Activated CD8-positive, alpha-beta T cell treated with anti-CD3 and anti-CD28 coated beads for 36 hours (primary cell): ENCODE data around the gene OR10X1. TPM values are rescaled to one million over a fixed set of nuclear protein-coding genes. Genes with fewer than 3 reads are reported as not detected.

Experiments
- ATAC-seq: fragments of 200-7000 bp; cut with Tn5 transposase; one replicate; pipeline ENCODE4 v1.10.0; 2021; ENCODE audit warnings: mild to moderate bottlenecking, moderate library complexity
- CTCF ChIA-PET: fragments of 350-600 bp; sonication (Branson Sonifier 250); formaldehyde crosslinking; loops from one replicate; lab custom pipeline; 2021; ENCODE audit warnings: antibody characterized with exemption; lab: Charles Lee
- POLR2A ChIA-PET: fragments of 350-600 bp; sonication (Branson Sonifier 250); formaldehyde crosslinking; loops from one replicate; lab custom pipeline; 2021; ENCODE audit warnings: antibody characterized with exemption; lab: Charles Lee
- DNase-seq: peaks from one replicate; pipeline ENCODE4 v3.0.0-alpha.2; 2020
- H3K27ac Mint-ChIP-seq: one replicate; pipeline ENCODE4 v1.8.0; 2021; ENCODE audit warnings: mild to moderate bottlenecking, mixed read lengths
- H3K27me3 Mint-ChIP-seq: one replicate; pipeline ENCODE4 v1.8.0; 2021; ENCODE audit warnings: mixed read lengths
- H3K36me3 Mint-ChIP-seq: one replicate; pipeline ENCODE4 v1.8.0; 2021; ENCODE audit warnings: low read depth, mixed read lengths
- H3K4me1 Mint-ChIP-seq: one replicate; pipeline ENCODE4 v1.8.0; 2021; ENCODE audit warnings: low read depth, mixed read lengths
- H3K4me3 Mint-ChIP-seq: one replicate; pipeline ENCODE4 v1.8.0; 2021; ENCODE audit warnings: mild to moderate bottlenecking, moderate library complexity, mixed read lengths
- H3K9me3 Mint-ChIP-seq: one replicate; pipeline ENCODE4 v1.8.0; 2021; ENCODE audit warnings: mixed read lengths
- CTCF ChIP-seq: fragments of 200-600 bp; IDR thresholded peaks from one replicate; pipeline ENCODE4 v1.8.0; 2022; ENCODE audit warnings: antibody characterized with exemption, mild to moderate bottlenecking
- intact Hi-C: fragments of 100-400 bp; cut with micrococcal nuclease; formaldehyde crosslinking; loops from one replicate; pipeline ENCODE4 v1.10.0; 2022
- total RNA-seq, 2 experiments: library from RNA; stranded (reverse); gene quantifications; one replicate each; pipeline ENCODE4 v1.2.3, GENCODE V29; 2021

The OR10X1 gene
- total RNA-seq, 2 experiments from 2014 or later = not detected

GRCh38 chr1:158552296-158552695, 27.4 kb downstream of the OR10X1 start:
- ChIA-PET CTCF (interaction anchor here (0.9 kb wide), 1 partner anchor 8 kb away, joined by 4 read pairs; no protein-coding TSS in a partner anchor), POLR2A (no interaction called here)
- no peaks in the 10 kb centered on the region for H3K4me1 Mint-ChIP-seq
- intact Hi-C loops = no loop called here
- TF ChIP-seq CTCF = no peak
- H3K27ac Mint-ChIP-seq = no peak overlapping the region
- H3K9me3 Mint-ChIP-seq = no peaks in the 10 kb centered on the region
- peaks cover 17% of the 10 kb centered on the region for H3K27me3 Mint-ChIP-seq
- DNase-seq = no peak
- no peaks in the 10 kb centered on the region for H3K36me3 Mint-ChIP-seq
- no peak overlapping the region for H3K4me3 Mint-ChIP-seq
- ATAC-seq = no peak

GRCh38 chr1:158547533-158547932, 32.2 kb downstream of the OR10X1 start:
- H3K27ac Mint-ChIP-seq = no peak overlapping the region
- intact Hi-C loops = no loop called here
- CTCF ChIA-PET = no interaction called here

GRCh38 chr1:158537609-158538008, 42.1 kb downstream of the OR10X1 start:
- intact Hi-C loops = no loop called here
- Mint-ChIP-seq H3K36me3 (no peaks in the 10 kb centered on the region), H3K4me1 (no peaks in the 10 kb centered on the region), H3K27ac (no peak overlapping the region), H3K4me3 (no peak overlapping the region), H3K27me3 (peaks cover under 1% of the 10 kb centered on the region), H3K9me3 (no peaks in the 10 kb centered on the region)
- TF ChIP-seq CTCF = no peak
- CTCF ChIA-PET = interaction anchor here (1.1 kb wide), 1 partner anchor 10 kb away, joined by 3 read pairs; no protein-coding TSS in a partner anchor
- ATAC-seq (no peak), DNase-seq (no peak)
- POLR2A ChIA-PET = no interaction called here

More at GRCh38 chr1:158547533-158547932, 32.2 kb downstream of the OR10X1 start:
- peak; percentile 24 for ATAC-seq
- Mint-ChIP-seq H3K36me3 (no peaks in the 10 kb centered on the region), H3K27me3 (peaks cover 26% of the 10 kb centered on the region), H3K4me3 (no peak overlapping the region), H3K4me1 (no peaks in the 10 kb centered on the region), H3K9me3 (no peaks in the 10 kb centered on the region)
- TF ChIP-seq CTCF = no peak
- POLR2A ChIA-PET = no interaction called here
- peak; percentile 1 for DNase-seq

- CTCF ChIA-PET = no interaction called here
- H3K27ac Mint-ChIP-seq = no peak overlapping the region
- no peak overlapping the region for H3K4me3 Mint-ChIP-seq
- no peak for TF ChIP-seq CTCF
- peaks cover 4% of the 10 kb centered on the region for H3K27me3 Mint-ChIP-seq
- H3K36me3 Mint-ChIP-seq = no peaks in the 10 kb centered on the region
- POLR2A ChIA-PET = no interaction called here
- no peaks in the 10 kb centered on the region for H3K9me3 Mint-ChIP-seq
- ATAC-seq = no peak
- H3K4me1 Mint-ChIP-seq = no peaks in the 10 kb centered on the region
- intact Hi-C loops = no loop called here
- no peak for DNase-seq
Measured at GRCh38 chr1:158534496-158534895, 45.2 kb downstream of the OR10X1 start.

Other genes starting within 250 kb of the OR10X1 start
- gene CD1B, start 248.4 kb downstream of the OR10X1 start, total RNA-seq = not detected
- not detected for gene CD1E, start 226.0 kb downstream of the OR10X1 start, total RNA-seq
- not detected for gene OR10T2, start 180.4 kb downstream of the OR10X1 start, total RNA-seq
- not detected for gene OR10K2, start 153.7 kb downstream of the OR10X1 start, total RNA-seq
- not detected for gene OR10K1, start 118.1 kb downstream of the OR10X1 start, total RNA-seq
- gene OR10R2, start 107.7 kb downstream of the OR10X1 start, total RNA-seq = not detected
- gene OR6Y1, start 25.5 kb downstream of the OR10X1 start, total RNA-seq = not detected
- gene OR6P1, start 9.3 kb downstream of the OR10X1 start, total RNA-seq = not detected
- gene OR10Z1, start 25.4 kb upstream of the OR10X1 start, total RNA-seq = not detected
- under 1 TPM in 1 of 2 experiments, not detected in 1; 0.31 TPM for gene SPTA1, start 106.8 kb upstream of the OR10X1 start, total RNA-seq
- not detected for gene OR6K2, start 120.8 kb upstream of the OR10X1 start, total RNA-seq
- not detected for gene OR6K3, start 140.8 kb upstream of the OR10X1 start, total RNA-seq
- not detected for gene OR6K6, start 174.8 kb upstream of the OR10X1 start, total RNA-seq
- not detected for gene OR6N1, start 192.3 kb upstream of the OR10X1 start, total RNA-seq
- gene OR6N2, start 201.3 kb upstream of the OR10X1 start, total RNA-seq = not detected